H1 (cell line): ENCODE results near the gene MAD2L1. TPM values are rescaled to one million over a fixed set of nuclear protein-coding genes. Genes with fewer than 3 reads are reported as not detected.

ENCODE experiments used
- KDM1A ChIP-seq: fragments of 200-600, 300-600 bp; sonication (generic); IDR thresholded peaks from 2 replicates; pipeline ENCODE4 v1.7.1; 2016; ENCODE audit warnings: mild to moderate bottlenecking, low read length, borderline replicate concordance
- PHF8 ChIP-seq: fragments of 200-600 bp; sonication (generic); conservative IDR thresholded peaks from 2 replicates; pipeline ENCODE4 v1.7.1; 2012; ENCODE audit warnings: low read depth, mild to moderate bottlenecking, inconsistent platforms, low read length, moderate library complexity
- POLR2A ChIP-seq, 2 experiments: IDR thresholded peaks; 1 replicate in 1 of 2; 2 replicates in 1 of 2; pipeline ENCODE4 v1.6.1; 2011; ENCODE audit warnings: low read depth in 2 of 2, low read length in 2 of 2, mild to moderate bottlenecking in 2 of 2; ENCODE audit errors: control extremely low read depth in 1 of 2
- RFX5 ChIP-seq: IDR thresholded peaks from 2 replicates; pipeline ENCODE4 v1.6.1; 2011; ENCODE audit warnings: low read depth, low read length, improper control_type of control experiment, borderline replicate concordance
- polyA plus RNA-seq, 7 experiments: library from polyadenylated mRNA; depleted of rRNA in 3 of 7; stranded (reverse) in 5 of 7; unstranded in 2 of 7; fragments of >200 nt in 5 of 7; fragments of 200-250 nt in 2 of 7; gene quantifications; 1 replicate in 5 of 7; 2 replicates in 1 of 7; 4 replicates in 1 of 7; pipeline versions ENCODE4 v1.2.1 to v1.2.3, GENCODE V29; 2011 to 2013; ENCODE audit warnings: missing spikeins in 2 of 7, mixed read lengths in 2 of 7
- total RNA-seq: library from RNA; stranded (reverse); fragmentation: NEBNext Ultra II Directional; extraction: Animal tissue kit (Norgen Biotek cat#: 25700); gene quantifications from 2 replicates; pipeline ENCODE4 v1.2.1, GENCODE V29; 2021

MAD2L1 gene
- total and polyA plus RNA-seq, 2 of the 8 experiments (the other 6 are each of a cell fraction or from before 2014, with no cell fraction given) = 51.1 to 88.1 TPM

- TF ChIP-seq KDM1A (no peak), PHF8 (no peak), POLR2A (IDR thresholded peaks at IDR 0.05; ENCODE audit: control extremely low read depth in 1 of 2, low read depth in 2 of 2, low read length in 2 of 2) (no peak), RFX5 (no peak)
Measured at GRCh38 chr4:120078216-120078615, 11.6 kb upstream of the MAD2L1 start (continued).
